ENCODE measurements around the gene WDR70.

The WDR70 gene

DNA sequence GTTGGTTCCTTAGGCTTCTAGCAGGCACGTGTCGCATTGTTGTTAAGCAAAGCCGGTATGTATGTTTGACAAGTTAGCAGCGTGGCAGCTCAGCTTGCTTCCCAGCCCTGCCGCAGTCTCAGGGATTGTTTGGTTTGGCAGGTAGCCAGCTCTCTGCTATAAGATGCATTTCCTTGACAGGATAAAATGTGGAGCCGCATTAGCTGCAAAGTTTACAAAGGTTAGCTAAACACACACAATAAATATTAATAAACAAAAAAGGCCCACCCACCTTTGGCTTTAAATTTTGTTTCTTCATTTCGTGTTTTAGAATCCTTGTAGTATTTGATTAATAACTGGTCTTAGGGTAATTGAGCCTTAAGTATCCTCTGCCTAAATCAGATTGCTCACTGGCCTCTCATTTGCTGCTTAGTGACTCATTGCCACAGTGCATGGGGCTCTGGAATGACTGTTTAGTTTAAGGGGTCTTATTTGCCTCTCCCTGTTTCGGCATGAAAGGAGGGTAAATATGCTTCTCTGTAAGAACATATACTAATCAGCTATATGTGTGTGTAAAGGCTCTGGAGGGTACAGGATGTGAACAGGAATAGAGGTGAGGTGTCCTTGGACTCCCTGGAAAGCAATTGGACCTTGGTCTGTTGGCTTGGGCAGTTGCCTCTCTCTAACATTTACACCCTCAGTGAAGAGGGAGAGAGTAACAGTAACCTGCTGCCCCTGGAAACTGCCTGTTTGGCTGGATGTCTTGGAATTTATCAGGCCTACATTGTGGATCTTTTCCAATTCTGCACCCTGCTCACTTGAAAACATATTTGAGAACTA lies 338.7 kb downstream of the WDR70 start:
- no peak for DNase-seq (ENCODE audit: low read depth in 4 of 4, low spot score in 1 of 4)

DNA sequence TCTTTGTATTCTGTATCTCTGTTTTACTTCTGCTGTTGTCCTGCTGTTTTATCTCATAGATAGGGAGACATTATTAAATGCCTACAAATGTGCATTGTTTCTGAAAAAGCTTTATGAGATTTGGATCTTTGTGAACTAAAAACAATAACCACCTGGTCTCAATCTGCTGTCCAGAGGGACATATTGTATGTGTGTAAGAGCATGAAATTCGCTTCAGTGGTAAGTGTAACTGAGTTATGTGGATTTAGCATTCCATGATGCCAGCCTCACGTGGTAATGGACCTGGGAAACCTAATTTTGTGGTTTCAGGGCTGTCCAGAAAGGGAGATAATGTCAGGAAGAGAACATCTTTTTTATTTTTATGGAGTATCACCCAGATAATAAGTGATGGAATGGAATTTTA lies 341.4 kb downstream of the WDR70 start:
- no peak for DNase-seq (ENCODE audit: low read depth in 4 of 4, low spot score in 1 of 4)

DNA sequence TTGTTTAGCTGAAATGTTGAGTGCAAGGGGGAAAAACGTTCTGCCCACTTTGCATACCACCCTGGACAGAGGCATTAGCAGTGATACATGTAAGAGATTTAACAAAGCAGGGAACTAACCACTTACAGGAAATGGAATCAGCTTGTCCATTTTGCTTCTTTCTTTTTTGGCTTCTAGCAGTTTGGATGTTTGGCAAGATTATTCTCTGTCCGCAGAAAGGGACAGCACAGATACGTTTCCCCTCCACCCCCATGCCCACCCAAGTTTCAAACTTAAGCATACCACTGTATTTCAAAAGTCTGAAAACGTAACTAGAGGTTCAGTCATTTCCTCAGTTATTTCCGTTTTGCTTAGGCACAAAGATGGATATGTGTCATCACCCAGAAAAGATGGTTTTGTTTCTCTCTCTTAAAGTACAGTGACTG lies 342.3 kb downstream of the WDR70 start:
- peak in 1 of 4 experiments; percentile 25 for DNase-seq (ENCODE audit: low read depth in 4 of 4, low spot score in 1 of 4)

DNA sequence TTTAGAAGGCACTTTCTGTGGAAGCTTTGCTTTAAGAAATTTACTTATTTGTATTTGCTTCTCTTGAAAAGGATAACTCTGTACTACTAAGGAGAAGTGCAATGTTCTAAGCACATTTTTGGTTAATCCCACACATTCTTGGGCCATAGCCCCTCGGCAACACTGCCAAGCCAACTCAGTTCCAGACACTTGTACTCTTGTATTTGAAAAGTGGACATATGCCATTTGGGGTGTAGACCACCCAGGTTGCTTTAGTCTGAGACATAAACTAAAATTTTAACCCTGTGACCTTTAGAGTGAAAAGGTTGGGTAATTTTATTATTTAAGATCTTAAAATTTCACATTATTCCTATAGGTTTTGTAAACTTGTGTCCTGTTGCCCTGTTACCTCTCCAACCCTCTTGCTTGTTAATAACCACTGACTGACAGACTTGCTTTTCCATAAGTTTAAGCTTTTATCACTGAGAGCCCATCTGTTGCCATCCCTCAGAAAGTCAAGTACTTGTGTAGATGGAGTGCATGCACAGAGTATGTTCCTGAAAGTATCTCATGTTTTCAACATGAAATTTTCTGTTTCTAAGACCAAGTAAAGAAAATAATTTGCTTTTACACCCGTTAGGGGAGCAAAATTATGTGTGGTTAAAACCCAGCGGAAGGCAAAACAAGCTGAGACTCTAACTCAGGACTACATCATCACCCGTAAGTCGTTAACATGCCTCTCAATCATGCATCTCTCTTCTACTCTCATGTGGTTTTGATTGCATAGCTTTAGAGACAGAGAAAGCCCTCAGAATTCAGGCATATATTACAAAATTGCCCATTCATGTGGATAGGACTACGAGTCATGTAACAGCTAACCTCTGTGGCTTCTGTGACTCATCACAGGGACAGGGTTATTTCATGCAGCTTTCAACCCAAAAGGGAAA lies 343.4 kb downstream of the WDR70 start:
- peak in 1 of 4 experiments; percentile 22 for DNase-seq (ENCODE audit: low read depth in 4 of 4, low spot score in 1 of 4)

DNA sequence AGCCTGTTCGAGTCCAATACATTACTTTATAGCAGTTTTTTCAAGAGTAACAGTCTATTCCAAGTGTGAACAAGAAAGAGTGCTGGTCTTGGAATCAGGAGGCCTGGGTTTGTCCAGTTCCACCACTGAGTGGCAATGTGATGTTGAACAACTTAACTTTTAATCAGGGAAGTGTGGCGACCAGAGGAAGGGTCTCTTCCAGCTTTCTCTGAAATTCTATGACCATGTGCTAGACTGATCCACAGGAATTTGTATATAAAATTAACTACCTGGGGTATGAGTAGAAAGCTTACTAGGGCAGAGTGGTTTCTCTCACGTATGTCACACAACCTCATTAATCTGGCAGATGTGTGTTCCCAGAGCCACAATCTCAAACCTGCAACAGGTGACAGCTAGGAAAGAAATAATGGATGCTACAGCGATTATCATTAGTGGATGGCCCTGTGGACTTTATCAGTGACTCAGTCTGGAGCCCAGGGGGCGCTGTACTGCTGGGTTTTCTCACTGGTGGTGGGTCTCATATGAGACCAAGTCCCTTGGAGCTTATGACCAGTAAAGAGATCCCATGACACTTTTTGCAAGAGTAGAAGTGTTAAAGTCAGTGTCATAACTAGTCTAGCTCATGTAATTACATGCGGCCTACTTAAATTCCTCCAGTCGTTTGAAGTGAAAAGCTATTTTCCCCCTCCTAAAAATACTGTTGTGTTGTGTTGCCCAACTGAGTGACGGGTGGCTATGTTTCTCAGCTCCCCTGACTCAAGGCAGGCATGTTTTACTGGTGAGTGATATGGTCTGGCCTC lies 344.2 kb downstream of the WDR70 start:
- no peak for DNase-seq (ENCODE audit: low read depth in 4 of 4, low spot score in 1 of 4)

DNA sequence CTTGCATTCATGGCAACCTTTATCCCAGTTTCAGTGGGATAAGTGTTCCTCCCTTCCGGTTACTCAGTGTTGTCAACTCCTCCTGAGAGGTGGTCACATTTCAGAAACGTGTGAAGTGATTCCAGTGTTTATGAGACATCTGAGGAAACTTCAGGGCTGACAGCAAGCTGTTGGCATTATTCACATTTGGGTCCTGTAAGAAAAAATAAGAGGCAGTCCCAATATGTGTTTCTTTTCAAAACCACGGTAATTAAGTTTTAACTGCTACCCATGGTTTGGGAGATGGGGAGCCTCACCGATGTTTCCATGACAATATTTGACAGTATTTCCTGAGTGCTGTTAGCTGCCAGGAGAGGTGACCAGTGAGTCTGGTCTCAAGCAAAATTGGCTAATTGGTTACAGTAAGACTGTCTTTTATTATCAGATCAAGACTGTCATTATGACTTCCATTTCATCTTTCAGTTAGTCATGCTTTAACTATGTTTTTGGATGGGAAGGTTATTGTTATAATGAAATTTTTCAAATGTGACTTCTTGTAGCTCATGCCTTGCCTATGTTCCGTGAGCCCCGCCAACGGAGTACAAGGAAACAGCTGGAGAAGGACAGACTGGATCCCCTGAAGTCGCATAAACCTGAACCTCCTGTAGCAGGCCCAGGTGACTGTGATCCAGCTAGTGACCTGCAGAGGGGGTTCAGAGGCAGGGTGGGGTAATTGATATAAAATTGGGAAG lies 345.4 kb downstream of the WDR70 start:
- no peak for DNase-seq (ENCODE audit: low read depth in 4 of 4, low spot score in 1 of 4)

DNA sequence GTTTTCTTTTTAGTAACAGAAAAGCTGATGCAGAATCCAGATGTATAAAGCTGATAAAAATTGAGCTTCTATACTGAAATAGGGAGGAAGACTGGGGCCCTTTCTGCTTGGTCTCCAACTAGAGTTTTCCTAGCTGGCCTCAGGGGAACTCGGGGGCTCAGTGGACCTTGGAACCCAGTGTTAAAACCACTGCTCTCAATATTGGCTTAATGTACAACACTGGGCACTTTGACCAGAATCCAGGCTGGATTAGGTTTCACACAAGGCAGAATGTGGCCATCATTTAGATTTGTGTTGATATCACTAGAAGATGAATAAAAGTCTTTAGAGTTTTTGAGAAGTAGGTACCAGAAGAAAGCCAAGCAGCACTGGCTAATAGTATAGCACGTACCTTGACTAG lies 346.1 kb downstream of the WDR70 start:
- DNase-seq (ENCODE audit: low read depth in 4 of 4, low spot score in 1 of 4) = no peak

DNA sequence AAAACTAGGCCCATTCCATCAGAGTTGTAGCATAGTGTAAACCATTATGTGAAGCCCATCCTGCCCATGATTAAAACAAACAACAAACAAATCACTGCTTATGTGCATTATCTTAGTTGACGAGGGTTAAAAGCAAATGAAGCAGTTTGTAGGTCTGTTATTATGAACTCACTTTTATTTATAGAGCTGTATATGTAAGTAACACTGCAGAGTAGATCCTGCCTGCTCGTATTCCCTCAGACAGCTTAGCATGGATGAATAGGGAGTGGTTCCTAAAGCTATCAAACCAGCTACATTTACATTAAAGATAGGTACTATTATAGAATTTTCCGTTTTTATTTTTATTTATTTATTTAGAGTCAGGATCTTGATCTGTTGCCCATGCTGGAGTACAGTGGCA lies 348.1 kb downstream of the WDR70 start:
- no peak for DNase-seq (ENCODE audit: low read depth in 4 of 4, low spot score in 1 of 4)

DNA sequence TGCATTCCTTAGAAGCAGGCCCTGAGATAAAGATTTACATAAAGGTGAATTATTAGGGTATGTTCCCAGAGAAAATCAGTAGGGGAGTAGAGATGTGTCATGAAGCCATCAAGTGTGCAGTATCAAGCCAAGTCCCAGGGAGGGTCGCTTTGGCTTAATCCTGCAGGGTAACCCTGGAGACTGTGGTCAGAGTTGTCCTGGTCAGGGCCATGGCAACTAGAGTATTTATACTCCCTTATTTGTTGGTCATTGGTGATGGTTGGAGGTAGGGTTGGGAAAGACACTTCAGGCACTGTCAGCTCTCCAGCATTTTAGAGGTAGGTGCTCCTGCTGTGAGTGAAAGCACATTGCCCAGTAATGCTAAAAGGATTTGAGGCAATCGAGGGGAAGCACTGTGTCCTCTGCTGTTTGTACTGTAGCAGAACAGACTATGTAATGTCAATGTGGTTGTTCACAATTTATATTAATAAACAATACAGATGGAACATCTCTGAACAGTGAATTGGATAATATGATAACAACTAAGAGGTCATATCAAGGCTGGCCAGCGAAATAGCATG lies 351.9 kb downstream of the WDR70 start:
- no peak for DNase-seq (ENCODE audit: low read depth in 4 of 4, low spot score in 1 of 4)

DNA sequence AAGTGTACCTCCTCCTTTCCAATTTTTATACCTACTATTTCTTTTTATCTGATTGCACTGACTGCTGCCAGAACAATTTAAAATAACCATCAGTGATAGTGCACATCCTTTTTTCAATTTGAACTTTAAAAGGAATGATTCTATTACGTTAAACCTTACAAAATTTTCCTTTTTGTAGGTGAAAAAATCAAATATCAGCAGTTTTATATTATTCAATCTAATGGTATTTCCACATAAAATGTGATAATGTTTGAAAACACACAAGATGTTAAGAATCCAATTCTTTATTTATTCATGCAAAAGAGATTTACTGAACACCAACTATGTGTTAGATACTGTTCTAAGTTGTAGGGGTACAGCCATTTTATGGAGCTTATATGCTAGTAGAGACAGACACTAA lies 355.0 kb downstream of the WDR70 start:
- no peak for DNase-seq (ENCODE audit: low read depth in 4 of 4, low spot score in 1 of 4)

DNA sequence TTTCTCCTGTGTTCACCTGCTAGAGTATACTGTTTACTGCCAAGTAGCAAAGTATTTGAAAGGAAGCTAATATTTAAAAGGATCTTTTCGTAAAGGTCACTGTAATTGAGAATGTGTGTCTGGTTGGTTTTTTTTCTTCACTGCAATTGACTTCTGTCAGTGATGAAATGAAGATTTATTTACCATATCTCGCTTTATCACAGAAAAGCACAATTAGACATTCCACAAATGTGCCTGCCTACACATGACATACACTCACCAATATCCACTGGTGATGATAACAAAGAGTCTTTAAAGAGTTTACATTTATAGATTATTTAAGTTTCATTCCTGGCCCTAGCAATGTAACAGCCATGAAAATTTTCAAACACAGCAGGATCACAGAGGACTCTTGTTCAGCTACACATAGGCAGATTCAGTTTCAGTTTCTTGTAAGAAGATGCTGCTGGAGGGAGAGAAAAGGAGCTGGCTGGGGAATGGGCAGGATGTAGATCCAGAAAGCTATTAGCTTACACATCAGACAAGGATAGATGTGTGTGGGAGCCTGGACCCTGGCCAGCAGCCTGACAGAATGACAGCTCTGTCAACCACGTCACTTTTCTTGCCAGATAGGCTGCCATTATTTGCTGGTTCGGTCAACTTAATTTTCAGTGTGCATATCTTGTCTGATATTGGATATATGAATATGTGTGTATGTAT lies 356.7 kb downstream of the WDR70 start:
- no peak for DNase-seq (ENCODE audit: low read depth in 4 of 4, low spot score in 1 of 4)

DNA sequence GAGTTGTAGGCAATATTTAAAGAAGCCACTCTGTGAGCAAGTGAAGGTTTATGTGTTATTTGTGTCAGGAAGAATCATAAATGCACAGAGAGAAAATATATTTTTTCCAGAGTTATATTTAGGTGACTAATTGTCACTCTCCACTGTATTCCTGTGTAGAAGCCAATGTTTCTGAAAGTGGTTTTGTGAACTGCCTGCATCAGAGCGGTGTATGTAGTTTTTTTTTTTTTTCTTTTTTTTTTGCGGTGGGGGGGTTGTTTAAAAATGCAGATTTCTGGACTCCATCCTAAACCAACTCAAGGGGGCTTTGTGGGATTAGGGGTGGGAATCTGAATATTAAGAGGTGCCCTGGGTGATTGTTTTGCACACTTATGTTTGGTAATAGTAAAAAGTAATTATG lies 357.3 kb downstream of the WDR70 start:
- DNase-seq (ENCODE audit: low read depth in 4 of 4, low spot score in 1 of 4) = no peak

DNA sequence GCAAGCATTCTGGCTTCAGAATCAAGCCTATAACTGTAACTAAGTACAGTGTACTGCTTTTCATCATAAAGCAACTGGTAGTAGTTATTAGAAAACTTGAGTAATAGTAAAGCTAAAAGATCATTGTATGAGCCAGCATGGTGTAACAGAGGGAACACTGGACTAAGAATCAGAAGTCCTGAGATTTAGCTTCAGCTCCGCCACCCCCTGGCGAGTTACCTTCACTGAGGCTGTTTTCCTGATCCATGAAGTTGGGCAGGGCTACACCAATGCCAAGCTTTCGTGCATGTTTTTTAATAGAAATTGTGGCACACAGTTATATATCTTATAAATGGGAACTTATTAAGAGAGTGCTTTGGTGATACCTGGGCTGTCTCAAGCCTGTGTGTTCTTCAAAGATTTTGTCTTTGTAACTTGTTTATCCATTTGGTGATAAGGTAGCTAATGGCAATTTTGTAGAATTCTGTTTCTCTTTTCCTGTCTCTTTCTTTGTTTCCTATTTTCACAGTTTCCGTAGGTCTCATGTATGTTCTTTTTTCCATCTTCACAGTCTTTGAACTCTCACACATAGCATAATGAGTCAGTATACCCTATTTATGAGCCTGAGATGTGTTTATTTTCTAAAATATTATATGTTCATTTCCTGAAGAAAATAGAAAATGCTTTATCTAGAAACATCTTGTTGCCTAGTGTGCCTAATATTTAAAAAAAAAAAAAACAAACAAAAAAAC lies 358.4 kb downstream of the WDR70 start:
- no peak for DNase-seq (ENCODE audit: low read depth in 4 of 4, low spot score in 1 of 4)

DNA sequence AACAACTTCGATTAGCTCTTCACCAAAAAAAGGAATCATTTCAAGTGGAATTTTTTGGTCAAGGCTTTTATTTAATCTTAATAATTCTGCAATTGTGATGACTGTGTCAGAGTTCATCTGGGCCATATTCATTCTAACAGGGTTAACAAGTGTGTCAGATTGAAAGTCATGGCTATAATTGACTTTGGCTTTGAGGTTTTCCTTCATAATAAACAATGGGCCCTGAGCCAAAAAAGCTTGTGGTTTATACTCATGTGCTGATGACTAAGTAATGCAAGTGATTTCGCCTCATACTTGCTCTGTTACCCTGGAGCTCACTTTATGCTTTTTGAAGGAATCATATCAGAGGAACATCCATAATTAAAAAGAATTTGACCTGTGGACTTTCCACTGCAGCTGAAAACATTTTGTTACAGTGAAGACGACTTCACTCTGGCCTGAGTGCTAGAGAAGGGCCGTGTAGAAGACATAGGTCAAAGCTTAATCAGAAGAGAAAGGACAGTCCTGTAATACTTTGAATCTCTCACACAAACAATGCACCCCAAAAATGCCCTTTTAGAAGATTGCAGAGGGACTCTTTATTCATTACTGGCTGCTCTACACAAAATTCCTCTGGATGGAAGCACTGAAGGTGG lies 359.1 kb downstream of the WDR70 start:
- DNase-seq (ENCODE audit: low read depth in 4 of 4, low spot score in 1 of 4) = no peak

DNA sequence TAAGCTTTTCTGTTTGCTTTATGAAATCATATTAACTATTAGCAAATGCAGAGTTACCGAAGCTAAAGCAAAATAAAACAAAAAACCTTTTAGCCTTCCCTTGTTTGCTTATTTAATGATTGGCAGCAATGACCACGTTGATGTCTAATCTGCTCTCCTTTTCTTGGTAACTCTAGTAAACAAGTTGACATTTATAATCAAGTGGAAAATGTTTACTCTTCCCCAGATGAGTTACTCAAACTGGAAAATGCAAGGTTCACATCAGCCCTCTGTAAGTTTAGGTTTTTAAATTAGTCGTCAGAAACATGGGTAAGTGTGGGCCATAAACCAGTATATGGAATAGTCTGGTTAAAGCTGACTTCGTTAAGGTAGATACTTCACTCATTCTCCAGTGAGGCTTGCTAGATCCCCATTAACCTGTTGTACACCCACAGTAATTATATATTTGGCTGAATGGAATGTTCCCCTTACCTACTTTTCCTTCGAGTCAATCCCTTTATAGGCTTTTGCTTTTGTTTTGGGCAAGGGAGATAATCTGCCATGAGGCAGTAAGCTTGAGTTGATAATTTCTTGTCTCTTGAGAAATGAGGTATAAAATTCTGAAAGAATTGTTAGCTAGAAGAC lies 359.9 kb downstream of the WDR70 start:
- DNase-seq (ENCODE audit: low read depth in 4 of 4, low spot score in 1 of 4) = no peak

DNA sequence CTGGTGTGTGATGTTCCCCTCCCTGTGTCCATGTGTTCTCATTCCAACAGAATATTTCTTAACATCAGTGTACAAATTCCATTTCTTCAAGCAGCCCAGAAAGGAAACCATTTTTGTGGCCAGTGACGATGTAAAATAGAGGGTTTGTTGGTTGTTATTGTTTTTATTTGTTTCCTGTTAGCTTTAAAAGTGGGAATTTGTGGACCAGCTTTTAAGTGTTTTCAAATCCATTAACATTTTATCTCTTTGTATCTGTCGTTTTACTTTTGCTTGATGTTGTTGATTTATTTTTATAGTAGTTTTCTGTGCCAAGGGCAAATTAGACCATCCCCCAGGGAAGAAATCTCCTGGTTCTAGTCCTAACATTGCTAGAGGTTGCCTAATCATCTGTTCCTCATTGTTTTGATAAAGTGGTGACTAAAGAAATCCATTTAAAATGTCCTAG lies 360.7 kb downstream of the WDR70 start:
- DNase-seq (ENCODE audit: low read depth in 4 of 4, low spot score in 1 of 4) = no peak

DNA sequence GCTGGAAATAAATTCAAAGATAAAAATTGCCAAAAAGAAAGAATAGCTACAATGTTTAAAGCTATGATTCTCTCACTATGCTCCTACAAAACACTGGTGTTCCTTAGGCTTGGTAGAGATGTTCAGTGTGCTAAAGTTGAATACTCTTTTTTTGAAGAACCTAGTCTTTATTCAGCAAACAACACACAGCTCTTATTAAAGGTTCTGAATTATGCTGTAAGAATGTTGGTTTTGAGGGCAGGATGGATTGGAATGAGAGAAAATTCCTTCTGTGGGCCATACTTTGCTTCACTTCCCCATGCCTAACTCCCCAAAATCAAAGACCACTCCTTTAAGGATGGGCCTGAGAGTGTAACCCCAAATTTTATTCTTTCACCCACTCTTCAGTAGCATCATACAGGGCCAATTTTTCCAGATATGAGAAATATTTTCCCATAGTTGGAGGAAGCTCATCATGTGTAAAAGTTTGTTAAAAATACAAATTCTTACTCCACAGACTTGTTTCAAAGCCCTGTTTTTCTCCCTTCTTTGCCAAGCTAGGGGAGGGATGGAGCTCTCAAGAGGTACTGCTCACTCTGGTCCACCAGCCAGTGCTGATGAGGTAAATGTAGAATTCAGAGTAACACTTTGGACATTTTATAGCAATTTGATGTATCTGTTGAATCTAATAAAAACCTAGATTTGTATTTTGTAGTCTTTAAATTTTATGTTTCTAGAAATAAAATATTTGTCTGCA lies 361.4 kb downstream of the WDR70 start:
- DNase-seq (ENCODE audit: low read depth in 4 of 4, low spot score in 1 of 4) = no peak

Measured in stimulated activated CD4-positive, alpha-beta T cell treated with anti-CD3 and anti-CD28 coated beads, Interleukin-1b, Interleukin-23, amount 100 ng/mL, for 24 hours (primary cell).